ENCODE measurements around the gene GLMN. TPM values are rescaled to one million over a fixed set of nuclear protein-coding genes. Genes with fewer than 3 reads are reported as not detected.

Gene GLMN
- total RNA-seq, 1 donor from 2014 or later: 13.5 TPM

DNA sequence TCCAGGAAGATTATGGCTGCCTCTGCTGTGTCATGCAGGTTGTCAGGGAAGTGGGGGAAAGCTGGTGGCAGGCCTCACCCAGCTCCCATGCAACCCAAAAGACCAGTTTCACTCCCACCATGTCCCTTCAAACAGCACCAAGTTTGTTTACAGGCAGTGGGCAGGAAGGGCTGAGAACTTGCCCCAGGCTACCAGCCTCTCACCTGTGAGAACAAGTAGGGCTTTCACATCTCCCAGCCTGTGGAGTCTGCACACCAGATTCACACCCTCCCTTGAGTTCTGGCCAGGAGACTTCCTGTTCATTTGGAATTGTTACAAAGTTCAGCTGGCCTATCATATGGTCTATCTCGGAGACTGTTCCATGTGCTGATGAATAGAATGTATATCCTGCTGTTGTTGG, 27.9 kb upstream of the GLMN start:
- no peaks in the 10 kb centered on the region for H3K27me3 ChIP-seq (ENCODE audit: insufficient read depth, low read length)
- DNase-seq (ENCODE audit: low read depth): no peak
- FAIRE-seq: no peak
- no peak overlapping the region for H3K4me2 ChIP-seq (ENCODE audit: low read length)
- TF ChIP-seq, protein P1, sequence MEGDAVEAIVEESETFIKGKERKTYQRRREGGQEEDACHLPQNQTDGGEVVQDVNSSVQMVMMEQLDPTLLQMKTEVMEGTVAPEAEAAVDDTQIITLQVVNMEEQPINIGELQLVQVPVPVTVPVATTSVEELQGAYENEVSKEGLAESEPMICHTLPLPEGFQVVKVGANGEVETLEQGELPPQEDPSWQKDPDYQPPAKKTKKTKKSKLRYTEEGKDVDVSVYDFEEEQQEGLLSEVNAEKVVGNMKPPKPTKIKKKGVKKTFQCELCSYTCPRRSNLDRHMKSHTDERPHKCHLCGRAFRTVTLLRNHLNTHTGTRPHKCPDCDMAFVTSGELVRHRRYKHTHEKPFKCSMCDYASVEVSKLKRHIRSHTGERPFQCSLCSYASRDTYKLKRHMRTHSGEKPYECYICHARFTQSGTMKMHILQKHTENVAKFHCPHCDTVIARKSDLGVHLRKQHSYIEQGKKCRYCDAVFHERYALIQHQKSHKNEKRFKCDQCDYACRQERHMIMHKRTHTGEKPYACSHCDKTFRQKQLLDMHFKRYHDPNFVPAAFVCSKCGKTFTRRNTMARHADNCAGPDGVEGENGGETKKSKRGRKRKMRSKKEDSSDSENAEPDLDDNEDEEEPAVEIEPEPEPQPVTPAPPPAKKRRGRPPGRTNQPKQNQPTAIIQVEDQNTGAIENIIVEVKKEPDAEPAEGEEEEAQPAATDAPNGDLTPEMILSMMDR (IDR thresholded peaks at IDR 0.05; ENCODE audit: insufficient read depth, low read depth, low read length): no peak
- no peak for TF ChIP-seq EZH2 (IDR thresholded peaks at IDR 0.05; ENCODE audit: insufficient read depth, low read length)
- H3K27ac Mint-ChIP-seq (ENCODE audit: unreplicated experiment): no peak overlapping the region
- H3K9me3 Mint-ChIP-seq (ENCODE audit: unreplicated experiment): peaks cover 16% of the 10 kb centered on the region
- peaks cover 8% of the 10 kb centered on the region for H3K36me3 ChIP-seq (ENCODE audit: insufficient read depth, low read length)
- no peak overlapping the region for H3K27ac ChIP-seq (ENCODE audit: low read depth, low read length)
- H3K27me3 Mint-ChIP-seq (ENCODE audit: low read depth, unreplicated experiment): no peaks in the 10 kb centered on the region
- H3K4me1 Mint-ChIP-seq (ENCODE audit: low read depth, unreplicated experiment): no peaks in the 10 kb centered on the region
- H4K20me1 ChIP-seq (ENCODE audit: insufficient read depth, low read length): no peaks in the 10 kb centered on the region
- H3K79me2 ChIP-seq (ENCODE audit: insufficient read depth, low read length): no peaks in the 10 kb centered on the region
- peaks cover 50% of the 10 kb centered on the region for H3K36me3 Mint-ChIP-seq (ENCODE audit: low read depth, unreplicated experiment)
- peaks cover 10% of the 10 kb centered on the region for H3K9me3 ChIP-seq (ENCODE audit: insufficient read depth, low read depth, low read length)
- no peak overlapping the region for H3K9ac ChIP-seq (ENCODE audit: low read length)
- H3K4me3 Mint-ChIP-seq (ENCODE audit: unreplicated experiment): no peak overlapping the region
- no peak overlapping the region for H2AFZ ChIP-seq (ENCODE audit: low read depth, low read length)
- no peak overlapping the region for H3K4me3 ChIP-seq (ENCODE audit: insufficient read depth, low read depth, low read length)
- peaks cover 11% of the 10 kb centered on the region for H3K4me1 ChIP-seq (ENCODE audit: insufficient read depth, low read length)

DNA sequence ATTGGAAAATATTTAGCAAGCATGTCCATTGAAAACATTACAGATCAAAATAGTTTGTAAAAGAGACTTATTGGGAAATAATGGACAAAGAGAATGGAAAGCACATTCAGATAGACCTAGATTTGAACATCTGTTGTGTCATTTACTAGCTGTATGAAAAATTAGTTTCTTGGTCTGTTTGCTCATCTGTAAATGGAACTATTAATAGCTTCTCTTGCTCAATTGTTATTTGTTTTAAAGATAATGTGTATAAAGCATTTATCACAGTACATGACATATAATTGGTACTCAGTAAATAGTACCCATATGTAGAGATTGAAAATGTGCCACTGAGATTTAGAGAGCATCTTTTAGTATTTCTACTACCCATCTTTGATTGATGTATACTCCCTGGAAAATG, 26.0 kb upstream of the GLMN start:
- peaks cover 10% of the 10 kb centered on the region for H3K9me3 ChIP-seq (ENCODE audit: insufficient read depth, low read depth, low read length)
- H3K36me3 ChIP-seq (ENCODE audit: insufficient read depth, low read length): peaks cover 8% of the 10 kb centered on the region
- no peaks in the 10 kb centered on the region for H4K20me1 ChIP-seq (ENCODE audit: insufficient read depth, low read length)
- no peak for TF ChIP-seq EZH2 (IDR thresholded peaks at IDR 0.05; ENCODE audit: insufficient read depth, low read length)
- TF ChIP-seq, protein P1 (IDR thresholded peaks at IDR 0.05; ENCODE audit: insufficient read depth, low read depth, low read length): no peak
- Mint-ChIP-seq H3K9me3 (ENCODE audit: unreplicated experiment) (peaks cover 16% of the 10 kb centered on the region), H3K4me3 (ENCODE audit: unreplicated experiment) (no peak overlapping the region), H3K4me1 (ENCODE audit: low read depth, unreplicated experiment) (no peaks in the 10 kb centered on the region), H3K36me3 (ENCODE audit: low read depth, unreplicated experiment) (peaks cover 52% of the 10 kb centered on the region), H3K27ac (ENCODE audit: unreplicated experiment) (no peak overlapping the region), H3K27me3 (ENCODE audit: low read depth, unreplicated experiment) (no peaks in the 10 kb centered on the region)
- H3K4me3 ChIP-seq (ENCODE audit: insufficient read depth, low read depth, low read length): no peak overlapping the region
- no peak overlapping the region for H3K4me2 ChIP-seq (ENCODE audit: low read length)
- no peaks in the 10 kb centered on the region for H3K79me2 ChIP-seq (ENCODE audit: insufficient read depth, low read length)
- H3K27ac ChIP-seq (ENCODE audit: low read depth, low read length): no peak overlapping the region
- peaks cover 7% of the 10 kb centered on the region for H3K4me1 ChIP-seq (ENCODE audit: insufficient read depth, low read length)
- H2AFZ ChIP-seq (ENCODE audit: low read depth, low read length): no peak overlapping the region
- FAIRE-seq (no peak), DNase-seq (ENCODE audit: low read depth) (no peak)
- H3K27me3 ChIP-seq (ENCODE audit: insufficient read depth, low read length): no peaks in the 10 kb centered on the region
- no peak overlapping the region for H3K9ac ChIP-seq (ENCODE audit: low read length)

DNA sequence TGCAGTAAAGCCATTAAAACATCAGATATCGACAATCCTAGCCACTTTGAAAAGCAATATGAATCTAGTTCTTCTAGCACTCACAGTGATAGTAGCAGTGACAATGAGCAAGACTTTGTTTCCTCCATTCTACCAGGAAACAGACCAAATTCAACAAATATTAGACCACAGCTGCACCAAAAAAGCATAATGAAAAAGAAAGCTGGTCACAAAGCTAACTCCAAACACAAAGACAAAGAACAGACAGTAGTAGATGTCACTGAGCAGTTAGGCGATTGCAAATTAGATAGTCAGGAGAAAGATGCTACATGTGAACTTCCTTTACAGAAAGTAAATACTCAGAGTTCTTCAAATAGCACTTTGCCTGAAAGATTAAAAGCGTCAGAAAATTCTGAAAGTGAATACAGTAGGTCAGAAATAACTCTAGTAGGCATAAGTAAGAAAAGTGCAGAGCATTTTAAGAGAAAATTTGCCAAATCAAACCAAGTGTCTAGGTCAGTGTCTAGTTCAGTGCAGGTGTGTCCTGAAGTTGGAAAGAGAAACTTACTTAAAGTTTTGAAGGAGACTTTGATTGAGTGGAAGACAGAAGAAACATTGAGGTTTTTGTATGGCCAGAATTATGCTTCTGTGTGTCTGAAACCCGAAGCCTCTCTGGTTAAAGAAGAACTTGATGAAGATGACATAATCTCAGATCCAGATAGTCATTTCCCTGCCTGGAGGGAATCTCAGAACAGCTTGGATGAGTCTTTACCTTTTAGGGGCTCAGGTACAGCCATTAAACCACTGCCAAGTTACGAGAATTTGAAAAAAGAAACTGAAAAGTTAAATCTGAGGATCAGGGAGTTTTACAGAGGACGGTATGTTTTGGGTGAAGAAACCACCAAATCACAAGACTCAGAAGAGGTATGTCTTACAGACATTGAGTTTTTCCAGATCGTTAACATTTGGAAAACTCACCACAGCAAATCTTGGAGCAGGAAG, 25.0 kb upstream of the GLMN start:
- Histone ChIP-seq H3K36me3 (ENCODE audit: insufficient read depth, low read length) (peaks cover 8% of the 10 kb centered on the region), H3K4me1 (ENCODE audit: insufficient read depth, low read length) (peaks cover under 1% of the 10 kb centered on the region), H3K4me2 (ENCODE audit: low read length) (no peak overlapping the region), H3K79me2 (ENCODE audit: insufficient read depth, low read length) (no peaks in the 10 kb centered on the region), H3K27me3 (ENCODE audit: insufficient read depth, low read length) (no peaks in the 10 kb centered on the region), H3K4me3 (ENCODE audit: insufficient read depth, low read depth, low read length) (no peak overlapping the region), H4K20me1 (ENCODE audit: insufficient read depth, low read length) (no peaks in the 10 kb centered on the region), H3K27ac (ENCODE audit: low read depth, low read length) (no peak overlapping the region), H3K9me3 (ENCODE audit: insufficient read depth, low read depth, low read length) (peaks cover 8% of the 10 kb centered on the region), H2AFZ (ENCODE audit: low read depth, low read length) (no peak overlapping the region), H3K9ac (ENCODE audit: low read length) (no peak overlapping the region)
- H3K4me1 Mint-ChIP-seq (ENCODE audit: low read depth, unreplicated experiment): no peaks in the 10 kb centered on the region
- H3K4me3 Mint-ChIP-seq (ENCODE audit: unreplicated experiment): no peak overlapping the region
- H3K36me3 Mint-ChIP-seq (ENCODE audit: low read depth, unreplicated experiment): peaks cover 48% of the 10 kb centered on the region
- no peak overlapping the region for H3K27ac Mint-ChIP-seq (ENCODE audit: unreplicated experiment)
- peaks cover 12% of the 10 kb centered on the region for H3K9me3 Mint-ChIP-seq (ENCODE audit: unreplicated experiment)
- DNase-seq (ENCODE audit: low read depth) (no peak), FAIRE-seq (no peak)
- TF ChIP-seq, protein P1 (IDR thresholded peaks at IDR 0.05; ENCODE audit: insufficient read depth, low read depth, low read length): no peak
- TF ChIP-seq EZH2 (IDR thresholded peaks at IDR 0.05; ENCODE audit: insufficient read depth, low read length): no peak
- no peaks in the 10 kb centered on the region for H3K27me3 Mint-ChIP-seq (ENCODE audit: low read depth, unreplicated experiment)
